Testis (tissue), 3 donors: Measurements from ENCODE around the gene HES4. TPM values are rescaled to one million over a fixed set of nuclear protein-coding genes. Genes with fewer than 3 reads are reported as not detected.

Source experiments
- DNase-seq: peaks from one replicate; pipeline ENCODE4 v3.0.0-alpha.2; 2019
- H3K27ac ChIP-seq, 2 donors: fragments of 200-600 bp; sonication (generic); one replicate each; pipeline ENCODE4 v1.5.1; 2019
- H3K27me3 ChIP-seq: fragments of 200-600 bp; sonication (generic); one replicate; pipeline ENCODE4 v1.5.1; 2019
- H3K36me3 ChIP-seq: fragments of 200-600 bp; sonication (generic); one replicate; pipeline ENCODE4 v1.5.1; 2017; ENCODE audit warnings: low read depth; ENCODE audit errors: missing control alignments
- H3K4me1 ChIP-seq: fragments of 200-600 bp; sonication (generic); one replicate; pipeline ENCODE4 v1.5.1; 2019
- H3K4me3 ChIP-seq, 2 donors: fragments of 200-600 bp; sonication (generic); one replicate each; pipeline ENCODE4 v1.5.1; 2017 to 2019
- H3K9me3 ChIP-seq: fragments of 200-600 bp; sonication (generic); one replicate; pipeline ENCODE4 v1.5.1; 2017
- CTCF ChIP-seq, 3 experiments: fragments of 450-650 bp in 2 of 3; fragments of 200-600 bp in 1 of 3; sonication (generic) in 1 of 3; IDR thresholded peaks; one replicate each; pipeline ENCODE4 v1.5.1; 2016 to 2019; ENCODE audit warnings: antibody characterized with exemption in 3 of 3, mild to moderate bottlenecking in 2 of 3, moderate library complexity in 1 of 3
- POLR2A ChIP-seq: fragments of 450-650 bp; IDR thresholded peaks from one replicate; pipeline ENCODE4 v1.6.1; 2017; ENCODE audit warnings: antibody characterized with exemption, mild to moderate bottlenecking, moderate library complexity
- WGBS, 2 donors: methylation state at CpG; one replicate each; pipeline ENCODE4 v1.1.5; 2018; 5-methylcytosine and 5-hydroxymethylcytosine counted together
- intact Hi-C: fragments of 100-400 bp; cut with DNase I; formaldehyde crosslinking; loops from one replicate; pipeline ENCODE4 v1.15.1; 2023; ENCODE audit warnings: low total_unique reads
- polyA plus RNA-seq: library from polyadenylated mRNA; stranded (reverse); fragments of 350-450 nt; fragmentation: Illumina TruSeq; extraction: RNeasy Lipid Tissue Mini Kit (QIAGEN cat#74804); gene quantifications from one replicate; pipeline ENCODE4 v1.2.3, GENCODE V29; 2014; ENCODE audit warnings: low read depth, low replicate concordance; ENCODE audit not compliant: insufficient read depth
- total RNA-seq, 2 donors: library from RNA; depleted of rRNA; stranded (reverse); fragments of >200 nt; gene quantifications; one replicate each; pipeline ENCODE4 v1.2.3, GENCODE V29; 2016

The HES4 gene
- total and polyA plus RNA-seq, 3 donors from 2014 or later, result 2.3 to 27.5 (median 26.4) TPM

GRCh38 chr1:966135-966703 is 33.7 kb downstream of the HES4 start, which contains the start of gene PLEKHN1:
Gene PLEKHN1 (plus strand): TSS chr1:966482. CDS start chr1:966532, 50 bp downstream.
- TF ChIP-seq CTCF (IDR thresholded peaks at IDR 0.05) (no peak), POLR2A (no peak)
- peak within 1 kb of the TSS; percentile 31 to 54 for H3K4me3 ChIP-seq
- H3K27me3 ChIP-seq, result no peaks in the 10 kb centered on the region
- 0 to 39% methylated on average over 1 to 25 of the region's 31 CpGs for WGBS, 2 donors
- no peaks in the 10 kb centered on the region for H3K9me3 ChIP-seq
- peak within 1 kb of the TSS in 1 of 2 donors; percentile 24 for H3K27ac ChIP-seq
- DNase-seq, result no peak
- intact Hi-C loops, result no loop called here
- no peaks in the 10 kb centered on the region for H3K36me3 ChIP-seq
- H3K4me1 ChIP-seq, result peaks cover 5% of the 10 kb centered on the region

GRCh38 chr1:965526-966134 is 34.3 kb downstream of the HES4 start:
- intact Hi-C loops, result no loop called here
- Histone ChIP-seq H3K4me1 (peaks cover 5% of the 10 kb centered on the region), H3K36me3 (no peaks in the 10 kb centered on the region), H3K9me3 (no peaks in the 10 kb centered on the region), H3K27ac (no peak overlapping the region), H3K4me3 (no peak overlapping the region), H3K27me3 (no peaks in the 10 kb centered on the region)
- no peak for DNase-seq
- no peak for TF ChIP-seq CTCF (IDR thresholded peaks at IDR 0.05)
- no peak for TF ChIP-seq POLR2A
- 78 to 87% methylated on average over 9 to 26 of the region's 26 CpGs for WGBS, 2 donors

GRCh38 chr1:964691-965525 is 35.0 kb downstream of the HES4 start:
- intact Hi-C loops, result no loop called here
- no peaks in the 10 kb centered on the region for H3K9me3 ChIP-seq
- H3K4me3 ChIP-seq, result no peak overlapping the region
- no peak overlapping the region for H3K27ac ChIP-seq
- peaks cover 5% of the 10 kb centered on the region for H3K4me1 ChIP-seq
- H3K27me3 ChIP-seq, result no peaks in the 10 kb centered on the region
- no peaks in the 10 kb centered on the region for H3K36me3 ChIP-seq
- WGBS, 2 donors, result 93 to 94% methylated on average over 17 to 40 of the region's 51 CpGs
- TF ChIP-seq CTCF (IDR thresholded peaks at IDR 0.05) (no peak), POLR2A (no peak)
- no peak for DNase-seq

- no peak for DNase-seq
- Histone ChIP-seq H3K36me3 (no peaks in the 10 kb centered on the region), H3K4me3 (no peak overlapping the region), H3K27ac (no peak overlapping the region), H3K9me3 (no peaks in the 10 kb centered on the region), H3K27me3 (no peaks in the 10 kb centered on the region), H3K4me1 (peaks cover 5% of the 10 kb centered on the region)
- 88 to 94% methylated on average over 19 to 47 of the region's 47 CpGs for WGBS, 2 donors
- TF ChIP-seq CTCF (IDR thresholded peaks at IDR 0.05), result no peak
- TF ChIP-seq POLR2A, result no peak
- intact Hi-C loops, result no loop called here
These were observed 36.0 kb downstream of the HES4 start for GRCh38 chr1:963746-964525.
